ENCODE measurements around the gene CRYZL1. TPM values are rescaled to one million over a fixed set of nuclear protein-coding genes. Genes with fewer than 3 reads are reported as not detected.
"Not testable (repeated sequence)": the region's sequence is repeated elsewhere in the genome, so short reads cannot be mapped to it uniquely, and the experiment has no call there.

The CRYZL1 gene
- total and polyA plus RNA-seq, 3 experiments from 2014 or later: 30.6 to 34.9 (median 31.1) TPM

- Histone ChIP-seq H3K27me3 (ENCODE audit: insufficient read depth, low read length, poor library complexity, severe bottlenecking) (no peaks in the 10 kb centered on the region), H3K9me3 (ENCODE audit: low read length) (no peaks in the 10 kb centered on the region), H3K27ac (ENCODE audit: low read depth, low read length) (no peak overlapping the region), H3K4me3 (ENCODE audit: low read length) (no peak overlapping the region), H3K36me3 (ENCODE audit: insufficient read depth, low read length) (no peaks in the 10 kb centered on the region), H3K4me1 (ENCODE audit: insufficient read depth, low read length) (no peaks in the 10 kb centered on the region)
- DNase-seq: no peak
- H3K36me3 Mint-ChIP-seq: no peaks in the 10 kb centered on the region
- POLR2A ChIA-PET: no interaction called here
- no peak overlapping the region for H3K27ac Mint-ChIP-seq
- H3K27me3 Mint-ChIP-seq: peaks cover 5 to 32% of the 10 kb centered on the region in 2 donors
- H3K4me3 Mint-ChIP-seq: no peak overlapping the region
- no peaks in the 10 kb centered on the region for H3K9me3 Mint-ChIP-seq
- CTCF ChIA-PET: no interaction called here
- H3K4me1 Mint-ChIP-seq: no peaks in the 10 kb centered on the region
Measured at GRCh38 chr21:33682992-33683627, 41.6 kb upstream of the CRYZL1 start.

DNA sequence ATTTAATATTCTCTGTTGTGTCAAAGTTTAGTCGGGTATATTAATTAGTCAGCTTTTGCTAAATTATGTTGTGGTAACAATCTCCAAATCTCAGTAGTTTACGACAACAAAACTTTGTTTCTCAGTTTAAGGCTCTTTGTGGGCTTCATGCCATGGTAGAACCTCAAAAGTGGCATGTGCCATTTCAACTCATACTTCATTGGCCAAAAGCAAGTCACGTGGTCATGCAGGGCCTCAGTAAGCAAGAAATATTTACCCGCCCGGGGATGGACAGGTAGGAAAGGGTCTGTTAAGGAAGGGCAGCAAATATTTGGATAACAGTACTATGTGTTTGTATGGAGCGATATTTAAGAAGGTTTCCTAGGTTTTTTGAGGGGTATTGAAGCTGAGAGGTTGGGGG lies 39.3 kb upstream of the CRYZL1 start:
- no peak overlapping the region for H3K27ac ChIP-seq (ENCODE audit: low read depth, low read length)
- H3K4me3 ChIP-seq (ENCODE audit: low read length): no peak overlapping the region
- Mint-ChIP-seq H3K4me1 (no peaks in the 10 kb centered on the region), H3K9me3 (no peaks in the 10 kb centered on the region), H3K27me3 (peaks cover 4 to 25% of the 10 kb centered on the region in 2 donors), H3K36me3 (no peaks in the 10 kb centered on the region), H3K27ac (no peak overlapping the region), H3K4me3 (no peak overlapping the region)
- CTCF ChIA-PET: no interaction called here
- no peaks in the 10 kb centered on the region for H3K36me3 ChIP-seq (ENCODE audit: insufficient read depth, low read length)
- no peaks in the 10 kb centered on the region for H3K4me1 ChIP-seq (ENCODE audit: insufficient read depth, low read length)
- DNase-seq: no peak
- H3K27me3 ChIP-seq (ENCODE audit: insufficient read depth, low read length, poor library complexity, severe bottlenecking): no peaks in the 10 kb centered on the region
- H3K9me3 ChIP-seq (ENCODE audit: low read length): no peaks in the 10 kb centered on the region
- POLR2A ChIA-PET: no interaction called here

- H3K4me1 Mint-ChIP-seq: no peaks in the 10 kb centered on the region
- Histone ChIP-seq H3K27me3 (ENCODE audit: insufficient read depth, low read length, poor library complexity, severe bottlenecking) (no peaks in the 10 kb centered on the region), H3K4me3 (ENCODE audit: low read length) (no peak overlapping the region), H3K9me3 (ENCODE audit: low read length) (no peaks in the 10 kb centered on the region), H3K4me1 (ENCODE audit: insufficient read depth, low read length) (no peaks in the 10 kb centered on the region), H3K36me3 (ENCODE audit: insufficient read depth, low read length) (no peaks in the 10 kb centered on the region), H3K27ac (ENCODE audit: low read depth, low read length) (no peak overlapping the region)
- DNase-seq: no peak
- CTCF ChIA-PET: no interaction called here
- H3K36me3 Mint-ChIP-seq: no peaks in the 10 kb centered on the region
- H3K9me3 Mint-ChIP-seq: no peaks in the 10 kb centered on the region
- peaks cover 3 to 11% of the 10 kb centered on the region in 2 donors for H3K27me3 Mint-ChIP-seq
- no peak overlapping the region for H3K4me3 Mint-ChIP-seq
- no peak overlapping the region for H3K27ac Mint-ChIP-seq
- POLR2A ChIA-PET: no interaction called here
Measured at GRCh38 chr21:33677450-33677849, 35.9 kb upstream of the CRYZL1 start.

DNA sequence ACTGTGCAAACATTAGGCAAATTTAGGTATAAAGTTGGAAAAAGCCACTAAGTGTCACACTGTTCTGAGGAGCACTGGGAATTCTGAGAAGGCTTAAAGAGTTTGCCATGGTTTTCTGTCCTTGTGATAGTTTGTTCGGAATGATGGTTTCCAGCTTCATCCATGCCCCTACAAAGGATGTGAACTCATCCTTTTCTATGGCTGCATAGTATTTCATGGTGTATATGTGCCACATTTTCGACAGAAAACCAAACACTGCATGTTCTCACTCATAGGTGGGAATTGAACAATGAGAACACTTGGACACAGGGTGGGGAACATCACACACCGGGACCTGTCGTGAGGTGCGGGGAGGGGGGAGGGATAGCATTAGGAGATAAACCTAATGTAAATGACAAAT lies 35.1 kb upstream of the CRYZL1 start:
- H3K27ac Mint-ChIP-seq; DNase-seq; H3K4me3 ChIP-seq (ENCODE audit: low read length); H3K4me1 ChIP-seq (ENCODE audit: insufficient read depth, low read length); H3K27ac ChIP-seq (ENCODE audit: low read depth, low read length); H3K4me3 Mint-ChIP-seq; H3K9me3 ChIP-seq (ENCODE audit: low read length); H3K27me3 ChIP-seq (ENCODE audit: insufficient read depth, low read length, poor library complexity, severe bottlenecking); CTCF ChIA-PET; H3K4me1 Mint-ChIP-seq; H3K36me3 Mint-ChIP-seq; POLR2A ChIA-PET; H3K9me3 Mint-ChIP-seq; H3K36me3 ChIP-seq (ENCODE audit: insufficient read depth, low read length): not testable (repeated sequence)
- H3K27me3 Mint-ChIP-seq: peaks cover 3 to 14% of the 10 kb centered on the region in 2 donors

- ChIA-PET CTCF (no interaction called here), POLR2A (no interaction called here)
- Histone ChIP-seq H3K27ac (ENCODE audit: low read depth, low read length) (no peak overlapping the region), H3K36me3 (ENCODE audit: insufficient read depth, low read length) (no peaks in the 10 kb centered on the region), H3K4me3 (ENCODE audit: low read length) (no peak overlapping the region), H3K27me3 (ENCODE audit: insufficient read depth, low read length, poor library complexity, severe bottlenecking) (no peaks in the 10 kb centered on the region), H3K9me3 (ENCODE audit: low read length) (no peaks in the 10 kb centered on the region), H3K4me1 (ENCODE audit: insufficient read depth, low read length) (no peaks in the 10 kb centered on the region)
- DNase-seq: no peak
- Mint-ChIP-seq H3K4me3 (no peak overlapping the region), H3K27me3 (peaks cover 0 to 11% of the 10 kb centered on the region in 2 donors), H3K27ac (no peak overlapping the region), H3K36me3 (no peaks in the 10 kb centered on the region), H3K4me1 (no peaks in the 10 kb centered on the region), H3K9me3 (no peaks in the 10 kb centered on the region)
Measured at GRCh38 chr21:33674226-33674625, 32.7 kb upstream of the CRYZL1 start.

GRCh38 chr21:33673473-33673872 lies 31.9 kb upstream of the CRYZL1 start:
- Mint-ChIP-seq H3K36me3 (no peaks in the 10 kb centered on the region), H3K27me3 (peaks cover 0 to 11% of the 10 kb centered on the region in 2 donors), H3K4me3 (no peak overlapping the region), H3K4me1 (no peaks in the 10 kb centered on the region), H3K27ac (no peak overlapping the region), H3K9me3 (no peaks in the 10 kb centered on the region)
- Histone ChIP-seq H3K9me3 (ENCODE audit: low read length) (no peaks in the 10 kb centered on the region), H3K36me3 (ENCODE audit: insufficient read depth, low read length) (no peaks in the 10 kb centered on the region), H3K27me3 (ENCODE audit: insufficient read depth, low read length, poor library complexity, severe bottlenecking) (no peaks in the 10 kb centered on the region), H3K27ac (ENCODE audit: low read depth, low read length) (no peak overlapping the region), H3K4me3 (ENCODE audit: low read length) (no peak overlapping the region), H3K4me1 (ENCODE audit: insufficient read depth, low read length) (no peaks in the 10 kb centered on the region)
- POLR2A ChIA-PET: no interaction called here
- no peak for DNase-seq
- CTCF ChIA-PET: no interaction called here

DNA sequence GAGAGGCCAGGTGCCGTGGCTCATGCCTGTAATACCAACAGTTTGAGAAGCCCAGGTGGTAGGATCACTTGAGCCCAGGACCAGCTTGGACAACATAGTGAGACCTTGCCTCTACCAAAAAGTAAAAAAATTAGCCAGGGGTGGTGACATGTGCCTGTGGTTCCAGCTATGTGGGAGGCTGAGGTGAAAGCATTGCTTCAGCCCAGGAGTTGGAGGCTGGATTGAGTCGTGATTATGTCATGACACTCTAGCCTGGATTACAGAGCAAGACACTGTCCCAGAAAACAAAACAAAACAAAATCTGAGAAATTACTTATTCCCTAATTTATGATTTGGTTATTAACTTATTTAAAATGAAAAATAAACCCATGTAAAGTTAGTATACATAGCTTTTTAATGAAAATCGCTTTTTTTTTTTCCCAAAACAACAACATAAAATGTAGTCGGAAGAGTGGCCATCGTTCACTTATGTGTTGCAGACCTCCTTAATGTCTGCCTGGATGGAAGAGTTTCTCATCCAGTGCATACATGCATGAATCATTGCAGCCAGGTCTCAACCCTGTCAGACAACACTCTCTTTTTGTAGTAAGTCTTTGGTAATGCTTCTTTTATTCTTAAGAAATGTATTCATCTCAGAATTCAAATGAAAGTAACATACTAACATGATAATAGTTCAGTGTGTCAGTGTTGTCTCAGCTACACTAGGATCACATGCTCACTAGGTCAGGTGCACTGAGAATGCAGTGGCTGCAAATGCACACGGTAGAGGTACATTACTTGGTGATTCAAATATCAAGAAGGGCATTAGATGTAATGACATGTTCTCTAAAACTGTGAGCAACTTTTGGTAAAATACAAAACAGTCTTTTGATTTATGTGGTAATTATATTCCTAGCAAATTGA lies 28.8 kb upstream of the CRYZL1 start:
- H3K27me3 Mint-ChIP-seq: peaks cover 1 to 7% of the 10 kb centered on the region in 2 donors
- Histone ChIP-seq H3K4me3 (ENCODE audit: low read length) (no peak overlapping the region), H3K27me3 (ENCODE audit: insufficient read depth, low read length, poor library complexity, severe bottlenecking) (no peaks in the 10 kb centered on the region), H3K9me3 (ENCODE audit: low read length) (no peaks in the 10 kb centered on the region), H3K4me1 (ENCODE audit: insufficient read depth, low read length) (no peaks in the 10 kb centered on the region), H3K36me3 (ENCODE audit: insufficient read depth, low read length) (no peaks in the 10 kb centered on the region), H3K27ac (ENCODE audit: low read depth, low read length) (no peak overlapping the region)
- no peaks in the 10 kb centered on the region for H3K4me1 Mint-ChIP-seq
- CTCF ChIA-PET: no interaction called here
- no peaks in the 10 kb centered on the region for H3K36me3 Mint-ChIP-seq
- no peak overlapping the region for H3K4me3 Mint-ChIP-seq
- no peaks in the 10 kb centered on the region for H3K9me3 Mint-ChIP-seq
- no peak for DNase-seq
- no peak overlapping the region for H3K27ac Mint-ChIP-seq
- POLR2A ChIA-PET: no interaction called here

GRCh38 chr21:33668620-33669019 lies 27.1 kb upstream of the CRYZL1 start:
- CTCF ChIA-PET: no interaction called here

More at GRCh38 chr21:33668620-33669019, 27.1 kb upstream of the CRYZL1 start:
- Histone ChIP-seq H3K4me3 (ENCODE audit: low read length) (no peak overlapping the region), H3K36me3 (ENCODE audit: insufficient read depth, low read length) (no peaks in the 10 kb centered on the region), H3K27me3 (ENCODE audit: insufficient read depth, low read length, poor library complexity, severe bottlenecking) (no peaks in the 10 kb centered on the region), H3K9me3 (ENCODE audit: low read length) (no peaks in the 10 kb centered on the region), H3K4me1 (ENCODE audit: insufficient read depth, low read length) (no peaks in the 10 kb centered on the region), H3K27ac (ENCODE audit: low read depth, low read length) (no peak overlapping the region)
- H3K36me3 Mint-ChIP-seq: no peaks in the 10 kb centered on the region
- H3K27ac Mint-ChIP-seq: no peak overlapping the region
- no peak overlapping the region for H3K4me3 Mint-ChIP-seq
- DNase-seq: no peak
- H3K27me3 Mint-ChIP-seq: peaks cover 1 to 7% of the 10 kb centered on the region in 2 donors
- no peaks in the 10 kb centered on the region for H3K4me1 Mint-ChIP-seq
- POLR2A ChIA-PET: no interaction called here
- H3K9me3 Mint-ChIP-seq: no peaks in the 10 kb centered on the region
